HG03432 (cell line): ENCODE data around the gene OR6N2.

Experiments
- ATAC-seq: cut with Tn5 transposase; IDR thresholded peaks from one replicate; pipeline ENCODE4 v1.9.1; 2021; ENCODE audit warnings: mild to moderate bottlenecking, moderate library complexity; ENCODE audit not compliant: unreplicated experiment

The OR6N2 gene

GRCh38 chr1:158771950-158772866, 8.8 kb downstream of the OR6N2 start, which contains the start of gene OR6N1:
Gene OR6N1, minus strand, starts transcription at chr1:158772195. Its CDS starts 5,513 bp downstream, at chr1:158766682.
- no peak for ATAC-seq

GRCh38 chr1:158754420-158754819, 26.6 kb downstream of the OR6N2 start, which contains the start of gene OR6K6:
Gene OR6K6, plus strand, starts transcription at chr1:158754720. Its CDS starts 168 bp downstream, at chr1:158754888.
- ATAC-seq = no peak

GRCh38 chr1:158752155-158752712, 28.8 kb downstream of the OR6N2 start:
- no peak for ATAC-seq

DNA sequence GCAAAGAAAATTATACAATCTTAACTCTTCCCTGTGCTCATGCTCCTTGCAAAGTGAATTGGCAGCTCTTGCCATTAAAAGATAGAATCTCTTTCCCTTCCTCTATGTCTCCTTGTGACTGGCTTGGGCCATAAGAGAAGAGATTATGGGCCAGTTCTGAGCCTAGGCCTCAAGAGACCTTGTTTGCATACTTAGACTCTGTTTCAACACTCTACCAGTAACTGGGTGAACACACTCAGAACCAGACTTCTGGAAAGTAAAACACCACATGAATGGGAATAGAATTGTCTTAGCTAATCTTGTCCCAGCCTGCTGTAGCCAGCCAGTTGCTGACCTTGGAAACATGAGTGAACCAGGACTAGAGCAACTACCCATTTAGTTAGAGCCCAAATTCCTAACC, 45.2 kb downstream of the OR6N2 start:
- ATAC-seq = no peak

DNA sequence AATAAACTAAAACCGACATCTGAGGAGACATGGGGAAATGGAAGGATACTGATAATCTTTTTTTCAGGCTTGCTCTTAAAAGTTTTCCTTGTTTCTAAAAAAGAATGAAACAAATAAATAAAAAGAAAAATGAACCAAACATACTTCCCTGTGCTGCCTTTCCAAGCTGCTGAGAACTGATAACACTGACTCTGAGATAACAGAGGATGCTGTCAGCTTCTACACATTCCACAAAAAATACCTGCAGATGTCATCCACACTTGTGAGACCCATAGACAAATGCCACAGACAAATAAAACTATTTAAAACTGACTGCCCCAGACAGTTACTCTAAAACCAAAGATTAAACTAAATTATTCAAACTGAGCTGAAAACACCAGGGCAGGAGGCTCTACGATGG, 48.5 kb downstream of the OR6N2 start:
- ATAC-seq = no peak

- ATAC-seq = no peak
Measured at GRCh38 chr1:158731707-158732106, 49.3 kb downstream of the OR6N2 start.

GRCh38 chr1:158730453-158730852, 50.6 kb downstream of the OR6N2 start:
- no peak for ATAC-seq

- ATAC-seq = no peak
Measured at GRCh38 chr1:158728510-158729225, 52.3 kb downstream of the OR6N2 start.

DNA sequence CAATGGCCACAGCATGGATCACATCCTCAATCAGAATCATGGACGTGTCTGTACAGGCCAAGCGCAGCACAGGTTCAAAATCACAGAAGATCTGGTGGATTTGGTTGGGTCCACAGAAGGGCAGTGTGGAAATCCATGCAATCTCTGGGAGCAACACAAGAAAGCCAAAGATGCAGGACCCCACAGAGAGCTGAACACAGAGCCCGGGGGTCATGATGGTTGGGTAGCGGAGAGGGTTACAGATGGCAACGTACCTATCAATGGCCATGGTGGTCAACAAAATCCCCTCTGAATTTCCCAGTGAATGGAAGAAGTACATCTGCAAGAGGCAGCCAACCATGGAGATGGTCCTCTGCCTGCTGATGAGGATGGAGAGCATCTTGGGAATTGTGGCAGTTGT, 56.6 kb downstream of the OR6N2 start:
- ATAC-seq = no peak
